Measurements from ENCODE around the gene LDLRAD4.

Gene LDLRAD4

DNA sequence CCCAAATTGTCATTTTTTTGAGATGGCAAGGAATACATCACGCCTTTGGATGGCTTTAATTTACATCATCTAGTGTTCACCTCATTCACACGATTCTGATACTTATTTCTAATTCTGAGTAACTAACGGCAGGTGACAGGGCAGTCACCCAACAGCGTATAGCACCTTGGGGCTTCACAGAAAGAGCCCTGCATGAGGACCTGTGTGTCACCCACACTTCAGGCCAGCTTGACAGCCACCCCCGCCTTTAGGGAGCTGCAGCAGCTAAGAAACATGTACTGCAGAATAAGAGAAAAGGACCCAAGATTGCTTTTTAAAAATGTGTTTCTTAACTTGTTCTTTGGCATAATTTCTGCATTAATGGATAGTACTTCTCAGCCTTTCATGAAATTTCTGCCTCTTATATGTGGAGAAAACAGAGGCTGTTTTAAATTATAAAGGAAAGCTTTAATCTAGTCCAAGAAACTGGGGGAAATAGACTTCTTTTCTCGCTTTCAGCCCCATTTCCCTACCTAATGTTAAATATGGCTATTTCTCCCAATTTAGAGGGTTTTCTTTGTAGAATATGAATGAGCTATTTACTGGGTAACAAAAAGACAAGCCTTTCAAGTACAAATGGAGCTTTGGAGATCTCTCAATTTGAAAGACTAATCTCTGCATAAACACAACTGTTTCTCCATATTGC, 245.1 kb downstream of the LDLRAD4 start:
- DNase-seq (ENCODE audit: low read depth) = no peak
- in situ Hi-C loops (cut with HindIII; ENCODE audit: low sequenced_read_pairs) = no loop called here
- TF ChIP-seq, protein P1, sequence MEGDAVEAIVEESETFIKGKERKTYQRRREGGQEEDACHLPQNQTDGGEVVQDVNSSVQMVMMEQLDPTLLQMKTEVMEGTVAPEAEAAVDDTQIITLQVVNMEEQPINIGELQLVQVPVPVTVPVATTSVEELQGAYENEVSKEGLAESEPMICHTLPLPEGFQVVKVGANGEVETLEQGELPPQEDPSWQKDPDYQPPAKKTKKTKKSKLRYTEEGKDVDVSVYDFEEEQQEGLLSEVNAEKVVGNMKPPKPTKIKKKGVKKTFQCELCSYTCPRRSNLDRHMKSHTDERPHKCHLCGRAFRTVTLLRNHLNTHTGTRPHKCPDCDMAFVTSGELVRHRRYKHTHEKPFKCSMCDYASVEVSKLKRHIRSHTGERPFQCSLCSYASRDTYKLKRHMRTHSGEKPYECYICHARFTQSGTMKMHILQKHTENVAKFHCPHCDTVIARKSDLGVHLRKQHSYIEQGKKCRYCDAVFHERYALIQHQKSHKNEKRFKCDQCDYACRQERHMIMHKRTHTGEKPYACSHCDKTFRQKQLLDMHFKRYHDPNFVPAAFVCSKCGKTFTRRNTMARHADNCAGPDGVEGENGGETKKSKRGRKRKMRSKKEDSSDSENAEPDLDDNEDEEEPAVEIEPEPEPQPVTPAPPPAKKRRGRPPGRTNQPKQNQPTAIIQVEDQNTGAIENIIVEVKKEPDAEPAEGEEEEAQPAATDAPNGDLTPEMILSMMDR (IDR thresholded peaks at IDR 0.05; ENCODE audit: low read depth, low read length, missing control alignments) = no peak
- no peak overlapping the region for H3K4me3 ChIP-seq (ENCODE audit: low read depth, low read length)

DNA sequence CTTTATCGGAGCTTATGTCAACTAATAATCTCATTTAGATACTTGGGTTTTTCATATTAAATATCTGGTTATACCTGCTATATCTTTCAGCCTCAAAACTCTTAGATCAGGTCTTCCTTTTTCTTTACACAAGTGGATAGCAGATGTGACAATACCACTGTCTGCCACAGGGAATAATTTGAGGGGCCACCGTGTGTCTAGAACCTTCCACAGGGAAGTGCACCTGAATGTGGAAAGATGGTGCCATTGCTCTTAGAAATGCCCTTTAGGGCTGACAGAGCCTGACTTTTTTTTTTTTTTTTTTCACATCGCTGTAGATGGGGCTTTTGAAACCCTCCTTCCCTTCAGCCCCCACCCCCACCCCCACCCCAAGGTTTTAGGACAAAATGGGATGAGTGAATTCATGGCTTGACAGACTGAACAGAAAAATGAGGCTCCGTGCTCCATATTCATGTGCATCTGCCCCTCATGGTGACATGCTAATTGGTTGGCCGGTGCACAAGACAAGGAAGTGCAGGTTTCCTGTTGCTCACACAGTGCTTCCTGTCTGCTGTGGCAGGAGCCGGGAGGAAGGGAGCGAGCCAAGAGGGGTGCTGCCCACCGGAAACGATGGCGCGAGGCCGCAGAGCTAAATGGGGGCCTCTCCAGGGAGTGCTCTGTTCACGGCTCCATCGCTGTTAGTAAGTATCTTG, 246.0 kb downstream of the LDLRAD4 start:
- TF ChIP-seq, protein P1 (IDR thresholded peaks at IDR 0.05; ENCODE audit: low read depth, low read length, missing control alignments) = no peak
- DNase-seq (ENCODE audit: low read depth) = no peak
- no peak overlapping the region for H3K4me3 ChIP-seq (ENCODE audit: low read depth, low read length)
- in situ Hi-C loops (cut with HindIII; ENCODE audit: low sequenced_read_pairs) = no loop called here

DNA sequence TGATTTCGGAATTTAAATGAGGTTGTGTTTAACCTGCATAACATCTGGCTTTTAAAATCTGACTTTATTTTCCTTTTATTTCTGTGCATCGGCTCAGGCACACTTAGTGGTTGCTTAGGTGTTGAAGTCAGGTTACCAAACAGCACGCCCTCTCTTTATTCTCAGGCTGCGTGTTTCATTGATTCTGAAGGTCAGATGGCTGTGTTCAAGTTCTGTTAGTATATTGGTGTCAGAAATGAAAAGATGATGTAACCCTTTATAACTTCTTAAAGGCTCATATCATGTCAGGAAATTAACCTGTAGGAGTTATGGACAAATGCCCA, 246.5 kb downstream of the LDLRAD4 start:
- H3K4me3 ChIP-seq (ENCODE audit: low read depth, low read length) = no peak overlapping the region
- TF ChIP-seq, protein P1 (IDR thresholded peaks at IDR 0.05; ENCODE audit: low read depth, low read length, missing control alignments) = no peak
- in situ Hi-C loops (cut with HindIII; ENCODE audit: low sequenced_read_pairs) = no loop called here
- DNase-seq (ENCODE audit: low read depth) = no peak

DNA sequence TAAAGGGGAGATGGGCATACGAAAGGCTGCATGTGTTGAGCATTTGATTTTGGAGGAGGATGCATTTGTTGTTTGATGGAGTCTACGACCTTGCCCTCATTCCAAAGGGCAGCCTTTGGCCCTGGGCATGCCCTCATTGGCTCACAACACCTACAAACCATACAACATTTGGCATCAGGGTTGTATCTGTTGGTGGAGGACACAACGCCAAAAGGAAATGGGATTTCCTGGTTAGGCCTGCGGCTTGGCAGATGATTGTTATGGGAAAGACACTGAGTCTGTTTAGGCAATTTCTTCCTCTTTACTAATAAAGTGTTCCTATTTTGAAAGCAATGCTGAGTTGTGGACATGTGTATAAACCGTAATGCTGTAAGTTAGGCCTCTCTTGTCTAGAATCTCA, 246.9 kb downstream of the LDLRAD4 start:
- DNase-seq (ENCODE audit: low read depth) = no peak
- TF ChIP-seq, protein P1 (IDR thresholded peaks at IDR 0.05; ENCODE audit: low read depth, low read length, missing control alignments) = no peak
- H3K4me3 ChIP-seq (ENCODE audit: low read depth, low read length) = no peak overlapping the region
- in situ Hi-C loops (cut with HindIII; ENCODE audit: low sequenced_read_pairs) = no loop called here

DNA sequence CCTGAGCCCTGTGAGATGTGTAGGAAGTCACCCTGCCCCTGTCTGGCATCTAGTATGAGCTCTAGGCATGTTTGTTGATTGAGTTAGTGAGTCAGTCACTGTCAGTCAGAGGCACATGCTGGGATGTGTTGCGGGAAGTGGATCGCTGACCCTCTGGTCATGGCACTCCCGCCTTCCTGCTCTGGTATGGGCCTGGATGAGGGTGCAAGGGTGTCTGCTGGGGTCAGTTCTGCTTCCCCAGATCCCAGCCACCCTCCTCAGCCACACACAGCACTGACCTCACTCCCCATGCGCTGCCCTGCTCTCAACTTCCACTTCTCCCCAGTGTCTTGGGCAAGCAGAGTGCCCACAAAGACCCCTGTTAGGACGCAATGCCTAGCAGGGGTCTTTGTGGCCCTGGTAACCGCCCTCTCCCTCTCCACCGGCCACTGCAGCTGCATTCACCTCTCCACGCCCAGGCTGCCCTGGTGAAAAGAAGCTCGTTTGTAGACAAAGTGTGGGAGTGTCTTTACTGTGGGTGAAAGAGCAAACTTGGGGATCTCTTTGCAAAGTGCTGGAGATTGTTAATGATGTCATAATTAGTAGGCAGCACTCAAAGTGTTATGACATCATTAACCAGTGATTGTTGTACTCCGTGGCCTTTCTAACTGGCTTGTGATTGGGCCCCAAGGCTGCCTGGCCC, 252.1 kb downstream of the LDLRAD4 start:
- H3K4me3 ChIP-seq (ENCODE audit: low read depth, low read length) = no peak overlapping the region
- no peak for DNase-seq (ENCODE audit: low read depth)
- in situ Hi-C loops (cut with HindIII; ENCODE audit: low sequenced_read_pairs) = loop anchor here (5.0 kb wide), 1 partner anchor 78 kb away; no protein-coding TSS in a partner anchor

DNA sequence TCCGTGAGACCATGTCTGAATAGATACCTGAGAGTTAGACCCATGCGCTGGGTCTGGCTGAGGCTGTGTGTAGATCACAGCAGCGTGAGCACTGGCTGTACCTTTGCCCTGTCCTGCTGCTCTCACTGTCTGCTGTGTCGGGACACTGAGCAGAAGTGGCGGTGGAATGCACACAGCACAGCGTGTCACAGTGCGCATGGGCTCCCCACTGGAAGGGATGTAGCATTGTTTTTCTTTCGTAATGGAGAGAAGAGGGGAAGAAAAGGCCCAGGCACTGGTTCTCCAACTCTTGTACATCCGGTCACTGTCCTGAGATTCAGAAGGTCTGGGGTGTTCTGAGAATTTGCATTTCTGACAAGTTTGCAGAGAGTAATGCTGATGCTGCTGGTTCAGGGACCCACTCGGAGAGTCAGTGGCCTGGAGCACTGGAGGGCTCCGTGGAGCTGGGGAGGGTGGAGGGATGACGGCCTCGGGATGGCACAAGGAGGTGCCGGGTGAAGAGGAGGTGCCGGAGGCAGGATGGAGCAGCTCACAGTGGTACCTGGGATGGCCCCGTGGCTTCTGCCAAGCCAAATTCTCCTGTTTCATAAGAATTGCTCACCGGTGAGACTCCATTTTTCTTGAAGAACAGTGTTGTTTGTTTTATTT, 252.8 kb downstream of the LDLRAD4 start:
- no peak overlapping the region for H3K4me3 ChIP-seq (ENCODE audit: low read depth, low read length)

More for the DNA sequence above, 252.1 kb downstream of the LDLRAD4 start:
- TF ChIP-seq, protein P1 (IDR thresholded peaks at IDR 0.05; ENCODE audit: low read depth, low read length, missing control alignments) = no peak

More for the DNA sequence above, 252.8 kb downstream of the LDLRAD4 start:
- TF ChIP-seq, protein P1 (IDR thresholded peaks at IDR 0.05; ENCODE audit: low read depth, low read length, missing control alignments) = no peak
- no peak for DNase-seq (ENCODE audit: low read depth)
- in situ Hi-C loops (cut with HindIII; ENCODE audit: low sequenced_read_pairs) = loop anchor here (5.0 kb wide), 1 partner anchor 79 kb away; no protein-coding TSS in a partner anchor

All from astrocyte of the cerebellum (primary cell).